Stimulated activated CD8-positive, alpha-beta memory T cell treated with anti-CD3 and anti-CD28 coated beads, Interleukin-12 subunit alpha, Interleukin-12 subunit beta, amount 100 ng/mL, for 1 hour (primary cell): ENCODE data around the gene ABCC11.

ENCODE experiments used
- DNase-seq: peaks from one replicate; pipeline ENCODE4 v3.0.0-alpha.2; 2020; ENCODE audit warnings: low read depth

The ABCC11 gene

DNA sequence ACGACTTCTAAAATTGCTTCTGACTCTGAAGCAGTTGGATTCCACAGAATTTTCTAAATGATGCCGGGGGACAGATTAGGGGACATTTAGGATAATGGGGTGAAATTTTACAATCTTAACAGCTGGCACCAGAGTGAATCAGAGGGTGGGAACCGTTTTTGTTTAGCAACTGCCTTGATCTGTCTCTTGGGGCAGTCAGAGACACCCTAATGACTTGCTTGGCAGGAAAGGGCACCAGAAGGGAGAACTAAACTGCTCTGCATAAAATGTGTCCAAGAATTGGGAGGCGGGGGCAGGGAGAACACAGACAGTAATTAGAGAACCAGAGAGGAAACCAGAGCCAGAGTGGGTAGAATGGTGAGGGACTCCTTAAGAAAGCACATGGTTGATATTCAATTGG is 85.4 kb downstream of the ABCC11 start:
- no peak for DNase-seq

DNA sequence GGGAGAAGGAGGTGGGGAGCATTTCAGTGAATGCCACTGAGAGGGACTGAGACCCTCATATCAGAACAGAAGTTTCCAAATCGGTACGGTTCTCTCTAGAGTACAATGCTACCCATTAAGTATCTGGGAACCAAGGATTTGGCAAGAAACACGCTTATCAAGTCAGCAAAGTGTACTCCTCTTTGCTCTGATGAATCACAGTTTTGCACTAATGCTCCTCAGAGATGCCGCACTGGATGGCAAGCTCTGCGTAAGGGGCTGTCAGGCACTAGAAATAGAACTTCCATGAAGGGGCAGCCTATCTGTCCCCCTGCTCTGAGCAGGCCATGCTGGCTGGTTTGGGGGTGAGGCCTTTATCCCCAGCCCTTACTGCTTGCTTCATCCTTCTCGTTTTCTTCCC is 86.8 kb downstream of the ABCC11 start:
- DNase-seq = no peak

DNA sequence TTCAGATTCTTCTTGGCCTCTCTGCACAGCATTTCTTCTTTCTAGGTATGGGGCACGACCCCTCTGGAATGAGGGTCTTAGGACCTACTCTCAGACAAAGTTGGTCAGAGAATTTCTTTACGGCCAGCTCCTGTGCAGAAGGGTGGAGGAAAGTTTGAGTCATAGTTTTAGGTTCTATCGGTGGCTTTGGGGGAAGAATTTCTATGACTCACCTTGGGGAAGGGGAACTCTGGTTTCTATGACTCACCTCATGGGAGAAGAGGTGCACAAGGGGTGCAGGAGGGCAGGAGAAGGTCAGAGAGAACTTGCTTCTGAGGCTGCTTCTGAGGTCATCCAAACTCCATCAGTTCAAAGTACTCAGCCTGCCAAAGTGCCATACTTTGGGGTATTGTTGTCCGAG is 89.0 kb downstream of the ABCC11 start:
- DNase-seq = no peak

DNA sequence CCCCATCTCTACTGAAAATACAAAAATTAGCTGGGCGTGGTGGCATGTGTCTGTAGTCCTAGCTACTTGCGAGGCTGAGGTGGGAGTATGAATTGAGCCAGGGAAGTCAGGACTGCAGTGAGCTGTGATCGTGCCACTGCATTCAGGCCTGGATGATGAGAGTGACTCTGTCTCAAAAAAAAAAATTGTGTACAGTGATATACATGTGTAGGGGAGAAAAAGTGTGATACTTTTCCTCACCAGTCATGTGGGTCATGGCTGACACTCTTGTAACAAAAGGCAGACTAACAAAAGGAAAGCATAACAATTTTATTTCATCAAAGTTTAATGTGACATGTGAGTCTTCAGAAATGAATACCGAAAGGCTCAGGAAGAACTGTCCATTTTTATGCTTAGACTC is 89.5 kb downstream of the ABCC11 start:
- DNase-seq = no peak

DNA sequence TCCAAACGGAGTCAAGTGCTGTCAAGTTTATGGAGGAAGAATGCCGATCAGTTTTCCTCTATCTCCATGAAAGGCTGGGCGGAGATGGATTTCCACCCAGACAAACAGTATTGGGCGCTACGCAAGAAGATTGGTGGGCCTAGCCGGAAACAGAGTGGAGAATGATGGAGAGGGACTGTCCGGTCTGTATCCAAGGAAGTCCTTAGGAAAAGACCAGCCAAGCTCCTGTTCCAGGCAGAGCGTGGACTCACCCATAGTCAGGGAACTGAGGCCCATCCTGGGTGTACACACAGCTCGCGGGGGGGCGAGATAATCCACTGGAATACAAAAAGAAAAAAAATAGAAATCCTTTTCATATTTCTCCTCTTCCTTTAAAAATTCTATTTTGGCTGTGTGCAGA is 90.0 kb downstream of the ABCC11 start:
- DNase-seq = no peak

DNA sequence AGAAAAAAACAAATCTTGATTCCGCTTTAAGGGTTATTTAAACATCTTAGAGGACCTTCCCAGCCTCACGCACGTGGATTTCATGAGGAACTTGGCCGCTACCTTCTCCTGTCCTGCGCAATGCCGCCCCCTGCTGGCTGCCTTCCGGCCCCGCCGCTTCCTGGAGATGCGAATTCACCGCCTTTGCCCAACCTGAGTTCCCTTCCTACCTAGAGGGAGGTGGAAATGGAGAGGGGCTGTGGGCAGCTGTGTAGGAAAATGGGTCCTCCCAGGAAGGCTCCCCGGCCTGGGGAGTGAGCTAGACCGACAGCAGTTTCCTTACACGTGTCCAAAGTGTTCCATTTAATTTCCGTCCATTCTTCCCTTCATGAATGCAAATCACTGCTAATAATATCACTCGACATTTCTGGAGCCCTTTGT is 90.5 kb downstream of the ABCC11 start:
- peak; percentile 67 for DNase-seq

DNA sequence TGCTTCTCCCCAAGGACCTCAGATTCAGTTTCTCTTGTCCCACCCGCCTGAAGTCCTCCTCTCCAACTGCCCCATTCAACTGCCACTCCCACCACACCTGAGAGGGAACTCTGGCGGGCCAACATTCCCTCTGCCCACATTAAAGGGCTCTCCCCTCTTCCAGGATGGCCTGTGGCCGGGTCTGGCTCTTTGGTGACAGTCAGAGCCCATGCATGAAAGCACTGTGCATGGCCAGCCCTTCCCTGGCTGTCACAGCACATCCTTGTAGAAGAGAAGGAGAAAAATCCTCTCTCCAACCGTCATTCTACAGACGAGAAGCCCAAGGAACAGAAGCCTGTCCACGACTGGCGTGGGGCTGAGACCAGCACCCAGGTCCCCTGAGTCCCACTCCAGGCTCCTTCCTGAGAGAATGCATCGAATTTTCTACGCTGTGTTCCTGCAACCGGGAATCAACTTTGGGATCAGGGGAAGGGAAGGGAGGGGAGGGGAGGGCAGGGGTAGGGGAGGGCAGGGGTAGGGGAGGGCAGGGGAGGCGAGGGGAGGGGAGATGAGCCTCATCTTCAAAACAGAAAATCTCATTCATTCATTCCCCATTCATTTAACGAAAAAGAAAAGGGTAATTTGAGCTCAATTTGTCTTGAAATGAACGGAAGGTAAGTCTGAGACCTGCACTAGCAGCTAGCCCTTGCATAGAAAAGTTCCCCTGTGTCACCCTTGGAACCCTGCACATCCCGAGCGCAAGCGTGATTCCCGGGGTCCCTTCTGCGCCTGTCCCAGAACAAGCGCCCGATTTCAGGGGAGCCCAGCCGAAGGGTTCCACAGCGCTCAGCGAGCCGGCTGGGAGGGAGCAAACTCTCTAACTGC is 91.2 kb downstream of the ABCC11 start, which contains the start of gene ABCC12:
TSS of gene ABCC12 (minus strand) at position 68 of the 864 bp plus-strand sequence. CDS start 9,569 bp downstream, outside the sequence.
- no peak for DNase-seq

DNA sequence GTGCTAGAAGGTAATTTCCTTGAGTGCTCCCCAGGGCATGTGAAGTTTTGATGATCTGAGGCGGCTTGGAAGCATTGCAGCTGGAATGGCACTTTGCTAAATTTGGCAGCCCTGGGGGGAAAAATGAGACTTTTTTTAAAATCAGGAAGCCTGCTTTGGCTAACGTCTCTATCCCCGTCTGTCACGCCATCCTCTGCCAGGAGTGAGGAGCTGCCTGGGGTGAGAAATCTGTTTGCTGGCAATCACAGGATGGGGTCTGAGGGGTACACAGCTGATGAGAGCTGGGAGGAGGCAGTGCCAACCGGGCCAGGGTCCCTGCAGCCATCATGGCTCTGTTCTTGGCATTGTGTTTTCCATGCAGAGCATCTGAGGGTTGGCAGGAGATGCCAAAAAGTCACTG is 93.6 kb downstream of the ABCC11 start:
- DNase-seq = no peak

DNA sequence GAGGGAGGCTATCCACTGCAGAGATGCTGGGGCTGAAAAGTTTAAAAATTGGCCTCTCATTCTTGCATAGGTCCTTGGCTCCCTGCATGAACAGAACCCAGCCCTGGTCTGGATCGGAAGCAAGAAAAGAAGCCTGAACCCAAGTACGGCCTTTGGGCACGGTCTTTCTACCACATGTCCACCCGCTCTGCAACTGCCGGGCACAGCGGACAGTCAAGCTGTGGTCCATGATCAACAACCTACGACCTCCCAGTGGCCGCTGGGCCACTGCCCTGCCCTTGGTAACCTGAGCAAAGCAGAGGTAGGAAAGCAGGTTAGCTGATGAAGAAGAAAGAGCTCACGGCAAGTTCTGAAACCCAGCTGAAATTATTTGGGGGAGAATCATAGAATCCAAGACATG is 95.1 kb downstream of the ABCC11 start:
- no peak for DNase-seq

DNA sequence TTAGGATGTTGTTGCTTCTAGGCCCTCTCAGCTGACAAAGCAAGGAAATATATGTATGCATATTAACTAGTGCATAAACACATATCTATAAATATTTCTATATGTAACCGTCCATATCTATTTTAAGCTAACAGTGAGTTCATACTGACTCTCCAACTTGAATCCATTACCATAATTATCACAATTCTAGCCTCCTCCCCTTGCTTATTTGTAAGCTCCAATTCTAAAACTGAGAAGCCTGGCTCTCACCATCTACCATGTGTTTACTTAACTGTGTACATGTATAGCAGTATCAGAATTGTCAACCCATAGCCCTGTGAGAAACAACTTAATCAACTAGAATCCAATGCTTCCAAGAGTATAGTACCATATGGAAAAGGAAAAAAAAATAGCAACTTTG is 96.6 kb downstream of the ABCC11 start:
- DNase-seq = no peak

DNA sequence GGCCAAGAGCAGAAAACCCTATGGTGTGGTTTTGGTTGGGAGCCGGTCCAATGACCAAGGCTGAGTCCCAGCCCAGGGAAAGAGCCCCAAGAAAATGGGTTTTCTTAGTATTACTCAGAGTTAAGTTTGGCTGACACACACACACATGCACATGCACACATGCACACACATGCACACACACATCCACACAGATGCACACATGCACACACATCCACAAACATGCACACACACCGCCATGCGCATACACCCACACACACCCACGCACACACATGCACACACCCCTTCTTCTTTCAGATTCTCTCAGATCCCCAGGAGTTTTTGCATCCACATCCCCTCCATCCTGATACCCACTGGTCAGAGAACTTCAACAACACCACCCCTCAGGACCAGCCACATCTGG is 100.6 kb downstream of the ABCC11 start:
- no peak for DNase-seq

DNA sequence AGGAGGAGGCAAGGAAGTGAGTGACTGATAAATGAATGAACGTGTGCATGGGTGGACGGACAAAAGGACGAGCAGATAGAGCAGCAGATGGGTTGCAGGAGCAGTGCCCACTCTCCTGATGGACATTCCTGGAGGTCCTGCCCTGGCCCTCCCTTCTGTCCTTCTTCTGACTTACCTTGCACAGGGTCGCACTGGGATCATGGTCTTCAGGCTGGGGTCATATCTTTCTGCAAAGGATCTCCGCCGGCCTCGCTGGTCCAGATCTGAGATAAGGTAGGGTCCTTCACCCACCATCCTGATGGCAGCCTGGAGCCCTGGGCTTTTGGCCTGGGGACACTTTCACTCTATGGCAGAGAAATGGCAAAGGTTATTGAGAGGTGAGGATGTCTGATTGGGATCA is 101.2 kb downstream of the ABCC11 start:
- DNase-seq = no peak

DNA sequence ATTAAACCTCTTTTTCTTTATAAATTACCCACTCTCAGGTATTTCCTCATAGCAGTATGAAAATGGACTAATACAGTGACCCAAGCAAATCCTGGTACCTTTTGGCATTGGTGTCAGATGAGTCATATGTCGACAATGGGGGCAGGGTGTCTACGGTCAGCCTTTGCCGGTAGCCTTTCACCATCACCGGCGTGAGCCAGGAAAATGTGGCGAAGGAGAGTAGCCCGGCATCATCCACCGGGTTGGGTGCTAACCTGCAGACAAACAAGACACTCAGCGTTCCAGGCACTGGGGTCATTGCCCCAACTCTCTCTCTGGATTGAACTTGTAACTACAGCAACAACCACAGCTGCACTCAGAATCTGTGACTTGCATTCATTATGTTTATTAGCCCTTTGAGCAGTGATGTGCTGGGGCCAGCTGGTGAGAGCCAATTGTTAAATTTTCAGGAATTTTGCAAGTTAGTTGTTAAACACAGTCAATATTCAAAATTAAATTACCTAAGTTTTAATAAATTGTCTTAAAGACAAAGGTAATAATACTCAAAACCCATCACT is 103.4 kb downstream of the ABCC11 start:
- DNase-seq = no peak

DNA sequence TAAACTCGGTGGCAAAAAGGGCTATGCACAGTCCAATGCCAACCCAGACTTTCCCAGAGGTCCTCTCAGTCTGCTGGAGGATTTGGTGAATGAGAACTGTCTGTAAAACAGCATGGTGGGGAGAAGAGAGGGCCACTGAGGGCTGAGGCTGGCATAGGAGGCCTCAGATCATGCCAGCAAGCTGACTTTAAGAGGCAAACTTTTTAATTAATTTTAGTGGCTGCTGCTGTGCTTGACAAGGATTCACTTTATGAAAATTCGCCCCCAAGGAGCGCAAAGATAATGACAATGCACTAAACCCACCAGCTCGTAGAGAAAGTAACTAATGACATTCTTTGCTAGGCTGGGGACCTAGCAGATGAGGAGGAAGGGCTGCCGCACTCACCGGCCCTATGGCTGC is 106.5 kb downstream of the ABCC11 start:
- no peak for DNase-seq

DNA sequence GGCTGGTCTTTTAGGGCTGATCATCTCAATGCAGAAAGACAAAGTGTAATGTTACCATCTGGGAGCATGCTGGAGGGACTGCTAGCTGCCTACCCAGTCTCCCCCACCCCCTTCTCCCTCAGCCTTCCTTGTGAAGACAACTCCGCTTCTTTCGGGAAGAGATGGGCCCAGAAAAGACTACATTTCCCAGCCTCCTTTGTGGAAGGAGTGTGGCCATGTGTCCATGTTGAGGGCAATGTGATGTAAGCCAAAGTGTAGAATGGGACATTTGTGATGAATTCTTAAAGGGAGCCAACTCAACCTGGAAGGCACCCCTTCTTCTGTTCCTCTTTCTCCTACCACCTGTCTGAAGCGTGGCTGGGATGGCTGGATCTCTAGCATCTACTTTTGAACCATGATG is 107.8 kb downstream of the ABCC11 start:
- no peak for DNase-seq

DNA sequence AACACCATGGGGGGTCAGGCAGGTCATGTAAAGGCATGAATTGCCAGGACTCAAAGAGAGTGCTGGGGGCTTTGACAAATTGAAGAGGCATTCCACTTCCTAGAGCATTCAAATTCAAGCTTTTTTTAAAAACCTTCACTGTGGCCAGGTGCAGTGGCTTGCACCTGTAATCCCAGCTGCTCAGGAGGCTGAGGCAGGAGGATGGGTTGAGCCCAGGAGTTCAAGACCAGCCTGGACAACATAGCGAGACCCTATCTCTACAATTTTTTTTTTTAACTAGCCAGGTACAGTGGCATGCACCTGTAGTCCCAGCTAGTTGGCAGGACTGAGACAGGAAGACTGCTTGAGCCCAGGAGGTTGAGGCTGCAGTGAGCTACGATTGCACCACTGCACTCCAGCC is 108.8 kb downstream of the ABCC11 start:
- DNase-seq = no peak

DNA sequence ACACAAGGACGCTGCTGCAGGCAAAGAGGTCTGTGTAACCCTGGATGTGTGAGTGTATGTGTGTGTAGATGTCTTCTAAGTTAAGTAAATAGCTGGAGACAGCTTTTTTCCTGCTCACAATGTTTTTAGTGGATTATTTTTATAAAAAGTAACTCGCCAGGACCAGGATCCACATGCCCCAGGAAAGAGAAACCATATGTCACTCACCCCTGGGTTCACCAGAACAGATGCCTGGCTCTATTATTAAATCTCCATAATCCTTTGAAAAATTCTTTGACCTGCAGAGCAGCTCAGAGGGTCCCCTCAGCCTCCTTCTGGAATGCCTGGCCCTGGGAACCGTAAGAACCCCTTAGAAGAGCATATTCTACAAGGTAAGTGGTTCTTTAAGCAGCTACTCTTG is 109.5 kb downstream of the ABCC11 start:
- no peak for DNase-seq

DNA sequence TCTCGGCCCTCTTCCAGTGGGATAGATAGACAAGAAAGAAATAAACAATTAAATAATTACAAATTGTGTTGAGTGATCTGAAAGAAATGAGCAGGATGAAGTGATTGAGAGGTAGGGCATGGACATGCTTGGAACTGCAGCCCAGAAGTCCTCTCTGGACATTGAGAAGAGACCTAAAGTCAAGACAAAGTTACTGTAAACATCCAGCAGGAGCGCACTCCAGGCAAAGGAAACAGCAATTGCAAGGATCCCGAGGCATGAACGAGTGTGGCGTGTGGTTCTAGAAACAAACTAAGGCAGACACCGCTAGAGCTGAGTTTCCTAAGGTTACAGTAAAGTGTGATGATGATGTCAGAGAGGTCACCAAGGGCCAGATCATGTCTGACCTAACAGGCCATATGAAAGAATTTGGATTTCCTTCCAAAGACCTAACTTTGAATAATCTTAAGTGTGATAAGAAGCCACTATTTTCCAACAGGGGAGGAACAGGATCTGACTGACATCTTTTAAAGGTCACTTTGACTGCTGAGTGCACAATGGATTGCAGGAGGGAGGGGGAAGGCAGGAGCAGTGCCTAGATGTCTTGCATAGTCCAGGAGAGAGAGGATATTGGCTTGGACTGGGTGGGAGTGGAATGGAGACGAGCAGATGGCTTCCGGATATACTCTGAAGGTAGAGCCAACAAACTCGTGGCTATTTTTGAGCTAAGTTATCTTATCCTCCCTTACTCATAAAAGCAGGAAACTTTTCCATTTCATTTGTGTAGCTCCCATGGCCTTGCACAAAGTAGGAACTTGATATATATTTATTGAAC is 110.6 kb downstream of the ABCC11 start:
- DNase-seq = no peak

DNA sequence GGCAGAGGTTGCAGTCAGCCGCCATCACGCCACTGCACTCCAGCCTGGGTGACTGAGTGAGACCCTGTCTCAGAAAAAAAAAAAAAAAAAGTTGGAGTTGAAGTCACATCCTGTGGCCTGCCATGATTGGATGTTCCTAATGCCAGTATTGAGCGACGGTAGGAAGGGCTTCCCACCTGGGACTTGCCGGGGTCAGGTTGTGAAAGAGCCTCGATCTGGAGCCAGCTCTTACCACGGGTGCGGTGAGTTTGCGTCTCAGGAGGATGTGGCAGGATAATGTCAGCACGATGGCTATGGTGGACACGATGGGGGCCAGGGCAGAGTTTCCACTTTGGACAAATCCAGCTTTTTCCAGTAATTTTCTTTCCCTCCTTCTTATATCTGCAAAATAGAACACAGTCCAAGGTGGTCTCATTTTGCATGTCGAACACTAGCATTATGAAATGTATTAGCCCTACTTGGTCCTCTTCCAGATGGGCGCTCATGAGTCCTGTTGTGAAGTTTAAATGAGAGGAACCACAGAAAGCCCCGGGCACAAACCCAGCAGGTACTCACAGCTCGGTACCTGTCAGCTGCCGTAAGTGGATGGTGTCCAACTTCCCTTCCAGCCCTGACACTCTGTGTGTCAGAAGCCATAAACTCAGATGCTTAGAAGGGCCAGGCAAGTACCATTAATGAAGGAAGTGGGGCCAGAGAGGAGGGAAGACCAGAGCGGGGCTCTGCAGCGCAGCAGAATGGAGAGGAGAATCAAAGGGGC is 113.7 kb downstream of the ABCC11 start:
- no peak for DNase-seq

DNA sequence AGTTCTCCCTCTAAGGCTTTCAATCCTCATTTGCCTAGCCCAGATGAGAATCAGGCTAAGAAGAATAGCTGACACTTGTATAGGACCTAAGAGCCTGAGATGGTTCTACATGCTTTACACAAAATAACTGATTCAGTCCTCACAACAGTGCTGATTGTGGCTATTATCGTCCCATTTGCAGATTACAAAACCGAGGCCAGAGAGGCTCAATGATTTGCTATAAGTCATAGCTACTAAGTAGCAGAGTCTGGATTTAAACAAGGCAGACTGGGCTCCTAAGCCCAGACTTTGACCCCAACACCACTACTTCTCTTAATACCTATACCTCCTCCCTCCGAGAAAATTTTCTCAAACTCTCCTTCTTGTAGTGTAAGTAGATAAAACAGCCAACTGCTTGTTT is 114.6 kb downstream of the ABCC11 start:
- DNase-seq = no peak

DNA sequence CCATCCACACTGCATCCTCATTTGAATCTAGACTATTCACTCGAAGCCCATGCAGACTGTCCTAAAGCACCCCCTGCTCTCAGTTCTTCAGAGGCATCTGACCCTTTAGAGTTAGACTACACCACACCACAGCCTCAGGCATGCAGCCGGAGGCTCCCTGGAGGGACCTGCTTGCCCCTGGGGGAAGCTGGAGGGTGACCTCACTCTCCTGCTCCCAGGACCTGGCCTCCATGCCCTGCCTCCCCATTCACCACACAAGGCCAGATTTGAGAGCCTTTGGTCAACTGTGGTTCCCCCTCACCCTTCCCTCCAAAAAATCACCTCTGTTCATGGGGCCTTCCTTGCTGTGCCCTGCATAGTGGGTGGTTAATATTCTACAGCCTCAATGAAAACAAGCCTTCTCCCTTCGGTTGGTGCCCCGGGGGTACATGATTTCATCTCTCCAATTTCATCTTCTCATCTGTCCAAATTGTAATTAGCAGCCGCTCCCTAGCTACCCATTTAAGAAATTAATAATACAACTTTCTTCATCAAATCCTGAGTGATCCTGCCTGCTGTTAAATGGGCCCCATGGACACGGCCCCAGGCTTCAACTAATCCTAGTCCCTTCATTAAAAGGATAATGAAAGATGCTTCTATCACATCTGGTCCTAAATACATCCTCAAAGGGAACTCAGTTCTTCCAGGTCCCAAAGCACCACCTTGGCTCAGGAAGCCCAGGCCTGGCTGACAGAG is 116.0 kb downstream of the ABCC11 start:
- DNase-seq = no peak

DNA sequence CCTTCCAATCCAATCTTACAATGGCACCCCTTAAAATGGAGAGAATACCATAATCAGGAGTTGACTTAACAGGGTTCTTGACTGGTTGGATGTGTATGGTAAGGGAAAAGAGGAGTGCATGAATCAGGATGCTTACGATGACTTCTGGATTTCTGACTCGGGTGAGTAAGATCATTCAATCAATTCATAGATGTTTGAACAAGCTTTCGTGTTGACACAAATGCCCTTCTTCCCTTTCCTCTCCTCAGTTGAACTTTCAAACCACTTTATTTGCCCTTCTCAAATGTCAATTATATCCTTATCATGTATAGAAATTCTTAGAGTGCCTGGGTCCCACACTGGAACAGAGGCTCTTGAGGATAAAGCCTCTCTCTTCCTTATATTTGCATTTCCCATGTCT is 117.4 kb downstream of the ABCC11 start:
- no peak for DNase-seq
